GM21447 (cell line): Measurements from ENCODE around the gene EIF4G2.

ENCODE experiments used
- ATAC-seq: cut with Tn5 transposase; IDR thresholded peaks from one replicate; pipeline ENCODE4 v1.9.1; 2021; ENCODE audit not compliant: unreplicated experiment

EIF4G2 gene

DNA sequence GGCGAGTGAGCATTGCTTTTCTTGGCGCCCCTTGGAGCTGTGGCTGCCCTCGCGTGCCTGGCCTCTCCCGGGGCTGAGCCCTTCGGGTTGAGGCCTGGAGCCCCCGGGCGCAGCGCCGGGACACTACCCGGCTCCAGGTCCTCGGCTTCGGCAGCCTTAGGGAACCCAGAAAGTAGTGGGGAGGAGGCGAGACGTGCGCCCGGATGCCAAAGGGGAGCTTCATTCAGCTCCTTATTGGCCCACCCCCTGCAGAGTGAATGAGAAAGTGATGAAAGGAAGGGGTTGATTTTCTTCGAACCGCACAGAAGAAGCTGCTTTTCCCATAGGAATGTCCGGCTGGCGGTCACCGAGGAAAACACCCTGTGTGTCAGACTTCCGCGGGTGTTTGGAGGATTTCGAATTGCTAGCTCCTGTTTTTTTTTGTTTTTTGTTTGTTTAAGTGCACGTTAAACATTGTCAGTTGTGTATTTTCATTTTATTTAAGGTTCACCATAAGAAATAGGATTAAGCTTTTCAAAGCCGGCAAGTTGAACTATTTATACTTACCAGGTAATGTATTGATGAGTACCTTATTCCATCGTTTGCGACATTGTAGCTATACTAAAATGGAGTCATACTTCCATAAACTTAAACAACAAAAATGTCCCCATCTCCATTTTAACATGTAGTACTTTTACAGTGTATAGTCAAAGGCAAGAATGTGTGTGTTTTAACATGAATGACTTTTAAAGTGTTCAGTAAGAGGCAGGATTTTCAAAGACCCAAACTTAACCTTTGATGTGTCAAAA lies 841 bp upstream of the EIF4G2 start:
- ATAC-seq = peak; percentile 24

DNA sequence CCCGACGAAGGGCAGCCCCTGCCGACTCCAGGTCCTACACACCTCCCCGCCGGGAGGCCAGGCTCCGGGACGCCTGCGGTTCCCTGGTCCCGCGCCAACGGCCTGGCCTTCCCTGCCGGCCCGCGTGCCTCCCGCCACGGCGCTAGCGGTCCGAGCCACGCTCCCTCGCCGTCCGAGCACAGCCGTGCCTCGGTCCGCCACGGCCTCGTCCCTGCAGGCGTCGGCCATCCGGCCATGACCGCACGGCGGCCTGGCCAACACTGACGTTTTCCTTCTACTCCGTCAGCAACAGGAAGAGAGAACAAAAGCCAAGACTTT lies 532 bp downstream of the EIF4G2 start:
- ATAC-seq = no peak

DNA sequence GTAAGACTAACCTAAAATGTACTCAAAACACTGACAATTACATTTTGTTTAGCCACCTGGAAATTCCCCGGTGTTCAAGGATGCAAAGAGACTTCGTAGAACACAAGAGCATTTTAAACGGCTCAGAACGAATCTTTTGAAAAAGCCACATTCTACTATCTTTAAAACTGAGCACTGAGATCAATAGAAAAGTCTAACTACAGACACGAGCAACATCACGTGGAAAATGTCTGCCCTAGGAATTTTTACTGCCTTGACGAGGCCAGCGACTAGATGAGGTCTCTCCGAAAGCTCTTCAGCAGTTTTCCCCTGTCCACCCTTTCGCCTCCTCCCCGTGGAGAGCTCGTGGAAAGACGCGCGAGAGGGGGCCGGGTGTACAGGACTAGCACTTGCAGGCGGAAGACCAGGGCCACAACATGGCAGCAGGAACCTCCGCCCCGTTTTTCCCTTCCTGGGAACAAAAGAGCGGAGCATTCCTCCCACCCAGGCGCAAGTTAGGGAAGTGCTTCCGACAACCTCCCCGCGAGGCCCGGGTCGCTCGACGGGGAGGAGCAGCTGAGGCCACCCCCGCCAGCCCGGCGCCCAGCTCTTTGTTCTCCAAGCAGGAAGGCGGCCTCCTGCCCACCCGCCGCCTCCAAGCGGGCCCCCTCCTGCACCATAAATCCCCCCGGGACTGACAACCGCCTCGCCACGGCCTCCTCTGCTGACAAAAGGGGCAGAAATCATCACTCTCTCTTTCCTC lies 1.1 kb downstream of the EIF4G2 start:
- ATAC-seq = no peak

DNA sequence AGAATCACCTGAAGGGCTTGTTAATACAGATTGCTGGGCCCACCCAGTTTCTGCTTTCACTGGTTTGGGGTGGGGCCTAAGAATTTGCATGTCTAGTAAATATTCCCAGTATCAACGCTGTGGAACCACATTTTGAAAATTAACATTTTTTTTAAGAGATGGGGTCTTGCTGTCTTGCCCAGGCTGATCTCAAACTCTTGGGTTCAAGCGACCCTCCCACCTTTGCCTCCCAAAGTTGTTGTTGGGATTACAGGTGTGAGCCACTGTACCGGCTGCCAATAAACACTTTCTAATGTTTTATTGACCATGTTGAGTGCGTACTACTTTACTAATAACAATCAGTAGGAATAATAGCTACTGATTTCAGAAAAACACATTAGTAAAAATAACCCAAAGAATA lies 2.5 kb downstream of the EIF4G2 start:
- ATAC-seq = no peak

DNA sequence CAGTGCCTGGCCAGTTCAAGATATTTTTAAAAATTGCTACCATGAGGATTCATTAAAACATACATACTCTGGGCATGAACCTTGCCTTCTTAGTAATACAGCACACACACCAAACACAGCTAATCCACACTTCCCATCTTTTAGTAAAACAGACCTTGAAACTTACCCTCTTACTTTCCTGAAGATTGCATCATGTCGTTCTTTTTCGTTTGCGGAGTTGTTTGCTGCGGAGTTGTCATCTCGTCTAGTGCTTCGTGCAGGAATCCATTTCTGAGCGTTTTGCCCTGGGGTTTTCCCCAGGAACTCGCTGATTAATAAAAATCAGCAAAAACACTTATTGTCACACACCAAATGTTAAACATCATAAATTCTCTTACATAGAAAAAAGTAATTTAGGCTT lies 3.0 kb downstream of the EIF4G2 start:
- ATAC-seq = no peak

- no peak for ATAC-seq
These were observed 5.0 kb downstream of the EIF4G2 start for GRCh38 chr11:10803676-10804075.

DNA sequence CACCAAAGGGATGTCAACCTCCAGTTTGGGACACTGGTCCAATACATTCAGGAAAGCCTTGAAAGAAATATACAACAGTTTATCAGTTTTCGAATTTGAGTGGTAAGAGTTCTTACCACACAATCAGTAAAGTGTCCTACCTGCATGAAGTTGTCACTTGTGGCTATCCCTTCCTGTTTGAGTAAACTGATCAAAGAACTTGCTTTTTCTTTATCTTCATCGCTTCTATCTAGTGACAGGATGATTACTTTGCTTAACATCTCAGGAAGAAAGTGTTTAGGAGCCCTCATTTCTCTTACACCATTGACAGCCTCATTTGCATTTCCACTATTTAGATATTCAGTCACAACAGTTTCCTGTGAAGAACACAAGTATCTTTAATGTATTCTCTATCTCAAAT lies 8.4 kb downstream of the EIF4G2 start:
- ATAC-seq = no peak

GRCh38 chr11:10798330-10798928 lies 10.3 kb downstream of the EIF4G2 start:
- no peak for ATAC-seq

- ATAC-seq = no peak
These were observed 11.2 kb downstream of the EIF4G2 start for GRCh38 chr11:10797531-10797930.

GRCh38 chr11:10797001-10797400 lies 11.7 kb downstream of the EIF4G2 start:
- no peak for ATAC-seq

DNA sequence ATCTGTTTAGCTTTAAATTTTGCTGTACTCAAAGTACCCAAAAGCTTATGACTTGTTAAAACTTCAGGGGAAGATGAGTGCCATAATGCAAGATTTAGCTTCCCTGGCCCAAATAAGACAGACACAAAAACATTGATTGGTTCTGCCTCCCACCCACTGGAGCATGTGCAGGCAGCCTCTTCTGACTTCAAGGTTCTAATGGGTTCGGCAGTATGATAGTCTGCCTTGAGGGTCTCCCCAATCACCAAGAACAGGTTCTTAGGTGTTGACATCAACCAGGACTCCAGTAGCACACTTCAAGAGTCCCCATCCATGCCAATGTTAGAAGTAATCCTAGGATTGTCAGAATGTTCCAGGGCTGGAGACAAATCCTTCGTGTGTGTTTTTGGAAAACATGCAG lies 12.5 kb downstream of the EIF4G2 start:
- ATAC-seq = no peak

GRCh38 chr11:10793470-10794255 lies 15.1 kb downstream of the EIF4G2 start:
- no peak for ATAC-seq

- ATAC-seq = peak; percentile 84
These were observed 16.2 kb downstream of the EIF4G2 start for GRCh38 chr11:10792385-10793068.

- no peak for ATAC-seq
These were observed 22.3 kb downstream of the EIF4G2 start for GRCh38 chr11:10786451-10786850.

DNA sequence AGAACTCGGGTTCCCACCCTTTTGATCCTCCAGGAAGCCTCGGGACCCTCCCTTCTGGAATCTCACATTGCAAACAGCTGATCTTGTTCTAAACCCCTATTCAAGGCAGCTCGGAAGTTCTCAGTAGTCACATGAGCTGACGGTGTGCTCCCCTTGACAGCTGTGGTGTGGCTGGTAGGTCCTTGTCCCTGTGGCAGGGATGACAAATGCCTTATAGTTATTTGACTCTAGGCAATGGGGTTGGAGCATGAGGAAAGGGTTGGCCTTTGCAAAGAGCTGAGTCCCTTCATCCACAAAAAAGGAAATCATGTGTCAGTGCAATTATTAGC lies 23.6 kb downstream of the EIF4G2 start:
- no peak for ATAC-seq

GRCh38 chr11:10784232-10785145 lies 24.2 kb downstream of the EIF4G2 start:
- ATAC-seq = no peak

- no peak for ATAC-seq
These were observed 28.7 kb downstream of the EIF4G2 start for GRCh38 chr11:10780040-10780439.

DNA sequence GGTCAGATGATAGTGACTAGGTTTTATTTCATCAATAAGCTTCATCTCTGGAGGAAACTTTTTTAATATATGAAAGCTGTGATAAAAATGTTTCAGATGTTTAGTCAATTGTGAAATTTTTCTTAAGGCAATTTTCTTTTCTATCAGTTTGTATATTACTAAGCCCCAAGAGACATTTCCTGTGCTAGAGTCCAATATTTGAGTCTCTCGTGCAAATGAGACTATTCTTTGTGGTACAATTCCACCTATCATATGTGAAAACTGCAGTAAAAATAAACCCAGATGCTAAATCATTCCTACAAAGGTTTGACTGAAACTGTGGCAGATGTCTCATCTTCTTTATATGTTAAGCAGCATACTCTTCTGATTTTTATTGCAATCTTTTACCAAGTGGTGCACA lies 29.6 kb downstream of the EIF4G2 start:
- no peak for ATAC-seq

- no peak for ATAC-seq
These were observed 30.3 kb downstream of the EIF4G2 start for GRCh38 chr11:10778217-10778970.
